ENCODE data around the gene AUTS2. TPM values are rescaled to one million over a fixed set of nuclear protein-coding genes. Genes with fewer than 3 reads are reported as not detected.

Gene AUTS2
- polyA plus RNA-seq, 1 donor (not counting 4 experiments of a cell fraction or from before 2014, with no cell fraction given) = 4.7 TPM

DNA sequence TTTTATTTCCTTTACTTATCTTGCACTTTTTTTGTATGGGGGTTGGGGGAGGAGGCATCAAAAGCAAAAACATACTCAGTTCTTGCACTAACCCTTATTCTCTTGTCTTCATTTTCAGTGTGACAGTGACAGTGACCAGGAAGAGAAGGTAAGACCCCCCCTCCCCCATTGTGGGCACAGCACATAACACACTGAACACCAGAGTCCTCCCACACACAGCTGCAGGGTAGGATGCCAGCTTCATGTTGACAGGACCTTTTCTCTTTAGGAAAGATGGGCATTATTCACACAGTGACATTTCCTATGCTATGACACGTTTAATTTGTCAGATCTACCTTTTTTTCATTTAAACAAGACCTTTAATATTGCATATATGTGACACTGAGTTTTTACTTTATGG, 837.4 kb downstream of the AUTS2 start:
- DNase-seq (ENCODE audit: low read depth, low spot score) = no peak
- no peaks in the 10 kb centered on the region for H3K4me1 ChIP-seq (ENCODE audit: control insufficient read depth, extremely low read depth, insufficient read depth, low read length)
- no peaks in the 10 kb centered on the region for H3K9me1 ChIP-seq (ENCODE audit: control insufficient read depth, extremely low read depth, insufficient read depth, low read length)
- no peaks in the 10 kb centered on the region for H3K9me3 ChIP-seq (ENCODE audit: control insufficient read depth, low read depth, low read length)
- no peaks in the 10 kb centered on the region for H3K27me3 ChIP-seq (ENCODE audit: control insufficient read depth, extremely low read depth, insufficient read depth, low read length)
- no peak overlapping the region for H3K4me3 ChIP-seq (ENCODE audit: control insufficient read depth in 2 of 3, extremely low read depth in 1 of 3, insufficient read depth in 2 of 3, low read depth in 1 of 3, low read length in 3 of 3)
- H3K9ac ChIP-seq (ENCODE audit: control insufficient read depth, extremely low read depth, insufficient read depth, low read length) = no peak overlapping the region
- H3K79me2 ChIP-seq (ENCODE audit: control insufficient read depth, insufficient read depth, low read length) = no peaks in the 10 kb centered on the region
- H4K20me1 ChIP-seq (ENCODE audit: control insufficient read depth, extremely low read depth, insufficient read depth, low read length) = no peaks in the 10 kb centered on the region
- H3K4me2 ChIP-seq (ENCODE audit: control insufficient read depth, extremely low read depth, insufficient read depth, low read depth, low read length) = no peak overlapping the region
- no peak overlapping the region for H3K27ac ChIP-seq (ENCODE audit: control insufficient read depth, insufficient read depth, low read length)
- dilution Hi-C loops (cut with MboI; ENCODE audit: extremely low pct_ligation_motif_present, low sequenced_read_pairs) = no loop called here
- H3K36me3 ChIP-seq (ENCODE audit: control insufficient read depth in 2 of 2, extremely low read depth in 1 of 2, insufficient read depth in 2 of 2, low read length in 2 of 2) = no peaks in the 10 kb centered on the region
- H2AFZ ChIP-seq (ENCODE audit: control insufficient read depth, low read length) = no peak overlapping the region
- FAIRE-seq = no peak
- TF ChIP-seq EZH2 (IDR thresholded peaks at IDR 0.05; ENCODE audit: low read length) = no peak
- TF ChIP-seq, protein P1, sequence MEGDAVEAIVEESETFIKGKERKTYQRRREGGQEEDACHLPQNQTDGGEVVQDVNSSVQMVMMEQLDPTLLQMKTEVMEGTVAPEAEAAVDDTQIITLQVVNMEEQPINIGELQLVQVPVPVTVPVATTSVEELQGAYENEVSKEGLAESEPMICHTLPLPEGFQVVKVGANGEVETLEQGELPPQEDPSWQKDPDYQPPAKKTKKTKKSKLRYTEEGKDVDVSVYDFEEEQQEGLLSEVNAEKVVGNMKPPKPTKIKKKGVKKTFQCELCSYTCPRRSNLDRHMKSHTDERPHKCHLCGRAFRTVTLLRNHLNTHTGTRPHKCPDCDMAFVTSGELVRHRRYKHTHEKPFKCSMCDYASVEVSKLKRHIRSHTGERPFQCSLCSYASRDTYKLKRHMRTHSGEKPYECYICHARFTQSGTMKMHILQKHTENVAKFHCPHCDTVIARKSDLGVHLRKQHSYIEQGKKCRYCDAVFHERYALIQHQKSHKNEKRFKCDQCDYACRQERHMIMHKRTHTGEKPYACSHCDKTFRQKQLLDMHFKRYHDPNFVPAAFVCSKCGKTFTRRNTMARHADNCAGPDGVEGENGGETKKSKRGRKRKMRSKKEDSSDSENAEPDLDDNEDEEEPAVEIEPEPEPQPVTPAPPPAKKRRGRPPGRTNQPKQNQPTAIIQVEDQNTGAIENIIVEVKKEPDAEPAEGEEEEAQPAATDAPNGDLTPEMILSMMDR (optimal IDR thresholded peaks at IDR 0.05 in 1 of 3, IDR thresholded peaks at IDR 0.05 in 1 of 3, conservative IDR thresholded peaks at IDR 0.05 in 1 of 3; ENCODE audit: extremely low read depth in 1 of 3, insufficient read depth in 2 of 3, low read length in 3 of 3) = no peak

DNA sequence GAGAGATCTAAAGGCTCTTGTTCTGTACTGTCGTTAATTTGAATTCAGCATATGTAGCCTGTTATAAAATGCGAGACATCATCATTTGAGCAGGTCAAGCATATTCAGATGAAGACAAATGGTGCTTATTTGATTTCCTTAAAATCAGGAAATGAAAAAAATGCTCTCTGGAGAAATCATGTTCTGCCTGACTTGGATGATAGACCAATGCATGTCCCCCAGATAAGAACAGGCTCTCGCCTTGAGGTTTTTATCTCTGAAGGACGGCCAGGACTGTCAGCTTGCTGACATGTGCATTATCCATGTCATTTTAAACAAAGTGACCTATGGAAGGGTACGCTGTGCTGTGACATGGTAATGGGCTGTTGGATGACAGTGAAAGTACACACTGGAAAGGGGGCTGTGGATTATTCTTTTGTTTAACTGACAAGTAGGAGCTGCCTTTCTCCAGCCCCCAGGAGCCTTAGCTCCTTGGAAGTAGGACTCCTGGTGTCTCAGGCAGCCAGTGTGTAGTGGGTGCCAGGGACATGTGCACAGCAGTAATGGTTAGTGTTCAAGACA, 838.6 kb downstream of the AUTS2 start:
- H3K9ac ChIP-seq (ENCODE audit: control insufficient read depth, extremely low read depth, insufficient read depth, low read length) = no peak overlapping the region
- no peaks in the 10 kb centered on the region for H4K20me1 ChIP-seq (ENCODE audit: control insufficient read depth, extremely low read depth, insufficient read depth, low read length)
- H3K4me2 ChIP-seq (ENCODE audit: control insufficient read depth, extremely low read depth, insufficient read depth, low read depth, low read length) = no peak overlapping the region
- FAIRE-seq = no peak
- DNase-seq (ENCODE audit: low read depth, low spot score) = no peak
- TF ChIP-seq, protein P1 (optimal IDR thresholded peaks at IDR 0.05 in 1 of 3, IDR thresholded peaks at IDR 0.05 in 1 of 3, conservative IDR thresholded peaks at IDR 0.05 in 1 of 3; ENCODE audit: extremely low read depth in 1 of 3, insufficient read depth in 2 of 3, low read length in 3 of 3) = no peak
- no peak for TF ChIP-seq EZH2 (IDR thresholded peaks at IDR 0.05; ENCODE audit: low read length)
- H3K27ac ChIP-seq (ENCODE audit: control insufficient read depth, insufficient read depth, low read length) = no peak overlapping the region
- H3K79me2 ChIP-seq (ENCODE audit: control insufficient read depth, insufficient read depth, low read length) = no peaks in the 10 kb centered on the region
- no peak overlapping the region for H3K4me3 ChIP-seq (ENCODE audit: control insufficient read depth in 2 of 3, extremely low read depth in 1 of 3, insufficient read depth in 2 of 3, low read depth in 1 of 3, low read length in 3 of 3)
- no peaks in the 10 kb centered on the region for H3K4me1 ChIP-seq (ENCODE audit: control insufficient read depth, extremely low read depth, insufficient read depth, low read length)
- no peaks in the 10 kb centered on the region for H3K9me3 ChIP-seq (ENCODE audit: control insufficient read depth, low read depth, low read length)
- no peaks in the 10 kb centered on the region for H3K36me3 ChIP-seq (ENCODE audit: control insufficient read depth in 2 of 2, extremely low read depth in 1 of 2, insufficient read depth in 2 of 2, low read length in 2 of 2)
- dilution Hi-C loops (cut with MboI; ENCODE audit: extremely low pct_ligation_motif_present, low sequenced_read_pairs) = no loop called here
- H3K27me3 ChIP-seq (ENCODE audit: control insufficient read depth, extremely low read depth, insufficient read depth, low read length) = no peaks in the 10 kb centered on the region
- no peaks in the 10 kb centered on the region for H3K9me1 ChIP-seq (ENCODE audit: control insufficient read depth, extremely low read depth, insufficient read depth, low read length)
- H2AFZ ChIP-seq (ENCODE audit: control insufficient read depth, low read length) = no peak overlapping the region
